ENCODE results near the gene POLL.

DNA sequence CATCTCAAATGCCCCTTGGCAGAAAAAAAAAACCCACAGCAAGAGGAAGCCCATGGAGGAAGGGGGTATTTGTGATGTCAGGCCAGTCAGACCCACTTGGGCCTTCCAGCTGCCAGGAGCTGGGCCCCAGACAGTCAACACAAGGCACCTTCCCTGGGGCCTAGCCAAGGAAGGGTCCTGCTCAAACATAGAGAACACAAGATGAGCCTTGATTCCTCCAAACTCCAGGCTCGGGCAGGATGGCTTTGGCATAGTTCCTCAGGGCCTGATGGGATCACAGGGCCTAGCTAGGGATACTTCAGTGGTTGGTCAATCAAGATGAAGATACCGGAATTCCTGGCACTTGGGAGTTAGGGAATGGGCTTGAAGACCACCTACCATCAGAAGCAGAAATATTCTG is 30.8 kb upstream of the POLL start:
- TF ChIP-seq, protein P1, sequence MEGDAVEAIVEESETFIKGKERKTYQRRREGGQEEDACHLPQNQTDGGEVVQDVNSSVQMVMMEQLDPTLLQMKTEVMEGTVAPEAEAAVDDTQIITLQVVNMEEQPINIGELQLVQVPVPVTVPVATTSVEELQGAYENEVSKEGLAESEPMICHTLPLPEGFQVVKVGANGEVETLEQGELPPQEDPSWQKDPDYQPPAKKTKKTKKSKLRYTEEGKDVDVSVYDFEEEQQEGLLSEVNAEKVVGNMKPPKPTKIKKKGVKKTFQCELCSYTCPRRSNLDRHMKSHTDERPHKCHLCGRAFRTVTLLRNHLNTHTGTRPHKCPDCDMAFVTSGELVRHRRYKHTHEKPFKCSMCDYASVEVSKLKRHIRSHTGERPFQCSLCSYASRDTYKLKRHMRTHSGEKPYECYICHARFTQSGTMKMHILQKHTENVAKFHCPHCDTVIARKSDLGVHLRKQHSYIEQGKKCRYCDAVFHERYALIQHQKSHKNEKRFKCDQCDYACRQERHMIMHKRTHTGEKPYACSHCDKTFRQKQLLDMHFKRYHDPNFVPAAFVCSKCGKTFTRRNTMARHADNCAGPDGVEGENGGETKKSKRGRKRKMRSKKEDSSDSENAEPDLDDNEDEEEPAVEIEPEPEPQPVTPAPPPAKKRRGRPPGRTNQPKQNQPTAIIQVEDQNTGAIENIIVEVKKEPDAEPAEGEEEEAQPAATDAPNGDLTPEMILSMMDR (IDR thresholded peaks at IDR 0.05), result no peak
- TF ChIP-seq POLR2A (IDR thresholded peaks at IDR 0.05) (no peak), POLR2AphosphoS5 (IDR thresholded peaks at IDR 0.05) (no peak)
